SK-N-SH (cell line): ENCODE results near the gene KLF13.

ENCODE experiments used
- CTCF ChIP-seq: fragments of 200-600 bp; sonication (generic); IDR thresholded peaks from 2 replicates; pipeline ENCODE4 v1.6.1; 2017; ENCODE audit warnings: antibody characterized with exemption, mild to moderate bottlenecking, moderate library complexity
- NRF1 ChIP-seq: IDR thresholded peaks from 2 replicates; pipeline ENCODE4 v1.6.1; 2012; ENCODE audit warnings: low read depth, mild to moderate bottlenecking, low read length

GRCh38 chr15:31317017-31317416, 9.6 kb upstream of the KLF13 start:
- no peak for TF ChIP-seq CTCF
- no peak for TF ChIP-seq NRF1
